H1 (cell line): ENCODE measurements around the gene EVPLL. TPM values are rescaled to one million over a fixed set of nuclear protein-coding genes. Genes with fewer than 3 reads are reported as not detected.

Source experiments
- CTCF ChIA-PET: fragments of 300-600 bp; sonication (Branson Sonifier 250); formaldehyde crosslinking; loops from one replicate; lab custom pipeline; 2021; ENCODE audit not compliant: partially characterized antibody; lab: Charles Lee
- POLR2A ChIA-PET: fragments of 300-600 bp; sonication (Branson Sonifier 250); formaldehyde crosslinking; loops from one replicate; lab custom pipeline; 2021; ENCODE audit warnings: inconsistent platforms; ENCODE audit not compliant: partially characterized antibody; lab: Charles Lee
- DNase-seq, 2 experiments: peaks; one replicate each; pipeline versions ENCODE4 v3.0.0 to v3.0.0-alpha.2; 2010 to 2022; ENCODE audit warnings: low spot score in 2 of 2, low read depth in 1 of 2, mixed read lengths in 1 of 2
- FAIRE-seq: peaks from 2 replicates; lab custom pipeline; 2011; peaks lifted over from hg19 to GRCh38; lab: Jason Lieb, UNC
- H2AFZ ChIP-seq: 2 replicates; pipeline ENCODE4 v1.8.1; 2012; ENCODE audit warnings: low read length, inconsistent platforms
- H2AK5ac ChIP-seq: 2 replicates; pipeline ENCODE4 v1.6.1; 2013; ENCODE audit warnings: low read depth, low read length
- H2BK120ac ChIP-seq: replicated peaks from 2 replicates; pipeline ENCODE3; 2013; ENCODE audit warnings: low read depth, low read length, inconsistent platforms
- H2BK12ac ChIP-seq: 2 replicates; pipeline ENCODE4 v1.6.1; 2013; ENCODE audit warnings: low read depth, low read length
- H2BK15ac ChIP-seq: 2 replicates; pipeline ENCODE4 v1.6.1; 2013; ENCODE audit warnings: low read length
- H2BK20ac ChIP-seq: 2 replicates; pipeline ENCODE4 v1.6.1; 2013; ENCODE audit warnings: low read length
- H2BK5ac ChIP-seq: 2 replicates; pipeline ENCODE4 v1.6.1; 2013; ENCODE audit warnings: low read depth, low read length
- H3K14ac ChIP-seq: 2 replicates; pipeline ENCODE4 v1.6.1; 2013; ENCODE audit warnings: inconsistent platforms; ENCODE audit not compliant: insufficient read length
- H3K18ac ChIP-seq: 2 replicates; pipeline ENCODE4 v1.6.1; 2013; ENCODE audit warnings: low read length; ENCODE audit errors: extremely low read depth
- H3K23ac ChIP-seq: 2 replicates; pipeline ENCODE4 v1.6.1; 2013; ENCODE audit warnings: inconsistent platforms; ENCODE audit not compliant: insufficient read length
- H3K23me2 ChIP-seq: 2 replicates; pipeline ENCODE4 v1.6.1; 2013; ENCODE audit warnings: low read depth, low read length
- H3K27ac ChIP-seq: 2 replicates; pipeline ENCODE4 v1.6.1; 2011; ENCODE audit warnings: low read depth, low read length, inconsistent platforms
- H3K27me3 ChIP-seq, 4 experiments: replicated peaks in 1 of 4; 1 replicate in 1 of 4; 2 replicates in 3 of 4; pipeline versions ENCODE4 v1.6.1 to v1.8.1; 2011 to 2013; ENCODE audit warnings: low read length in 3 of 4, mild to moderate bottlenecking in 3 of 4, inconsistent platforms in 2 of 4, mixed read lengths in 2 of 4, moderate library complexity in 1 of 4; ENCODE audit not compliant: control insufficient read depth in 3 of 4, insufficient read depth in 3 of 4; ENCODE audit errors: extremely low read depth in 1 of 4
- H3K36me3 ChIP-seq, 4 experiments: 2 replicates each; pipeline versions ENCODE4 v1.6.1 to v1.8.1; 2011 to 2013; ENCODE audit warnings: mild to moderate bottlenecking in 4 of 4, low read length in 3 of 4, moderate library complexity in 2 of 4, control low read depth in 1 of 4, inconsistent platforms in 1 of 4; ENCODE audit not compliant: insufficient read depth in 4 of 4, control insufficient read depth in 2 of 4
- H3K4ac ChIP-seq: replicated peaks from 2 replicates; pipeline ENCODE3; 2013; ENCODE audit warnings: low read length, low read depth, mixed read lengths, inconsistent platforms; ENCODE audit not compliant: insufficient read length
- H3K4me1 ChIP-seq, 4 experiments: replicated peaks in 1 of 4; 1 replicate in 1 of 4; 2 replicates in 3 of 4; pipeline versions ENCODE4 v1.6.1 to v1.8.1; 2011 to 2013; ENCODE audit warnings: low read length in 3 of 4, inconsistent platforms in 2 of 4, mixed read lengths in 1 of 4; ENCODE audit not compliant: insufficient read depth in 4 of 4, control insufficient read depth in 3 of 4
- H3K4me2 ChIP-seq, 2 experiments: 2 replicates each; pipeline versions ENCODE4 v1.6.1 to v1.8.1; 2011 to 2013; ENCODE audit warnings: low read depth in 2 of 2, low read length in 2 of 2, control low read depth in 1 of 2, inconsistent platforms in 1 of 2, mild to moderate bottlenecking in 1 of 2; ENCODE audit not compliant: insufficient read depth in 1 of 2
- H3K4me3 ChIP-seq, 4 experiments: fragments of 200-600, 300-600 bp in 1 of 4; sonication (generic), shearing (Covaris generic), sonication (Bioruptor Twin) in 1 of 4; 2 replicates each; pipeline versions ENCODE4 v1.5.1 to v1.8.1; 2011 to 2016; ENCODE audit warnings: low read length in 4 of 4, low read depth in 3 of 4, control low read depth in 2 of 4, inconsistent platforms in 2 of 4, mild to moderate bottlenecking in 2 of 4, mixed read lengths in 1 of 4, moderate library complexity in 1 of 4; ENCODE audit not compliant: insufficient read depth in 2 of 4; ENCODE audit errors: extremely low read depth in 1 of 4
- H3K56ac ChIP-seq: replicated peaks from 2 replicates; pipeline ENCODE3; 2013; ENCODE audit warnings: low read depth, mild to moderate bottlenecking, mixed read lengths, low read length, inconsistent platforms; ENCODE audit not compliant: insufficient read length
- H3K79me1 ChIP-seq: 2 replicates; pipeline ENCODE4 v1.6.1; 2013; ENCODE audit warnings: low read depth, low read length, control low read depth
- H3K79me2 ChIP-seq, 2 experiments: 2 replicates each; pipeline versions ENCODE4 v1.6.1 to v1.8.1; 2012 to 2013; ENCODE audit warnings: low read length in 2 of 2, mild to moderate bottlenecking in 2 of 2, inconsistent platforms in 1 of 2; ENCODE audit not compliant: insufficient read depth in 2 of 2, control insufficient read depth in 1 of 2
- H3K9ac ChIP-seq, 4 experiments: replicated peaks in 1 of 4; 1 replicate in 1 of 4; 2 replicates in 3 of 4; pipeline versions ENCODE4 v1.6.1 to v1.8.1; 2011 to 2013; ENCODE audit warnings: low read depth in 3 of 4, low read length in 3 of 4, control low read depth in 2 of 4, mild to moderate bottlenecking in 2 of 4, moderate library complexity in 2 of 4, inconsistent platforms in 1 of 4; ENCODE audit errors: extremely low read depth in 1 of 4
- H3K9me3 ChIP-seq, 2 experiments: 2 replicates each; pipeline versions ENCODE4 v1.6.1 to v1.8.1; 2012 to 2013; ENCODE audit warnings: mild to moderate bottlenecking in 2 of 2, moderate library complexity in 2 of 2, control low read depth in 1 of 2, inconsistent platforms in 1 of 2, low read depth in 1 of 2, low read length in 1 of 2, mixed read lengths in 1 of 2; ENCODE audit not compliant: insufficient read depth in 2 of 2
- H4K20me1 ChIP-seq, 2 experiments: replicated peaks in 1 of 2; 2 replicates each; pipeline versions ENCODE3 to v1.8.1; 2011 to 2013; ENCODE audit warnings: inconsistent platforms in 2 of 2, low read length in 2 of 2, mild to moderate bottlenecking in 1 of 2; ENCODE audit not compliant: insufficient read depth in 2 of 2, control insufficient read depth in 1 of 2
- H4K5ac ChIP-seq: 2 replicates; pipeline ENCODE4 v1.6.1; 2013; ENCODE audit warnings: low read length, low read depth, mixed read lengths, inconsistent platforms; ENCODE audit not compliant: insufficient read length
- H4K8ac ChIP-seq: 2 replicates; pipeline ENCODE4 v1.8.0; 2013; ENCODE audit warnings: mild to moderate bottlenecking, moderate library complexity, low read length, inconsistent platforms; ENCODE audit not compliant: insufficient read depth; ENCODE audit errors: extremely low read depth
- H4K91ac ChIP-seq: replicated peaks from 2 replicates; pipeline ENCODE3; 2013; ENCODE audit warnings: low read length, mixed read lengths, inconsistent platforms; ENCODE audit not compliant: insufficient read length
- CBX5 ChIP-seq: fragments of 300-800, 300-1000 bp; sonication (generic); IDR thresholded peaks from 2 replicates; pipeline ENCODE4 v1.7.1; 2016; ENCODE audit warnings: antibody characterized with exemption, low read length, low read depth
- CHD1 ChIP-seq: IDR thresholded peaks from 2 replicates; pipeline ENCODE4 v1.6.1; 2012; ENCODE audit warnings: low read depth, low read length, improper control_type of control experiment
- EGR1 ChIP-seq: IDR thresholded peaks from 2 replicates; pipeline ENCODE4 v1.6.1; 2011; ENCODE audit warnings: low read depth, low read length, borderline replicate concordance
- FOSL1 ChIP-seq: IDR thresholded peaks from 2 replicates; pipeline ENCODE4 v1.6.1; 2011; ENCODE audit warnings: mild to moderate bottlenecking, low read depth, low read length, moderate library complexity; ENCODE audit not compliant: insufficient read depth
- GABPA ChIP-seq: IDR thresholded peaks from 2 replicates; pipeline ENCODE4 v1.6.1; 2011; ENCODE audit warnings: mild to moderate bottlenecking, low read length, moderate library complexity, borderline replicate concordance; ENCODE audit not compliant: insufficient read depth
- KDM5A ChIP-seq: fragments of 200-600 bp; IDR thresholded peaks from 2 replicates; pipeline ENCODE4 v1.7.1; 2012; ENCODE audit warnings: mild to moderate bottlenecking, low read length, inconsistent platforms, mixed read lengths
- POLR2A ChIP-seq, 2 experiments: IDR thresholded peaks; 1 replicate in 1 of 2; 2 replicates in 1 of 2; pipeline ENCODE4 v1.6.1; 2011; ENCODE audit warnings: low read depth in 2 of 2, low read length in 2 of 2, mild to moderate bottlenecking in 2 of 2; ENCODE audit errors: control extremely low read depth in 1 of 2
- SP1 ChIP-seq: IDR thresholded peaks from 2 replicates; pipeline ENCODE4 v1.6.1; 2011; ENCODE audit warnings: low read depth, low read length
- whole genome bisulfite sequencing, 2 experiments: shearing (Covaris generic) in 1 of 2; methylation state at CpG; one replicate each; pipeline versions ENCODE4 v1.1.6 to v1.1.7; 2013 to 2015; ENCODE audit warnings: low lambda C conversion rate in 2 of 2, mixed read lengths in 2 of 2, inconsistent platforms in 1 of 2, low coverage in 1 of 2, missing lambda C conversion rate in 1 of 2; ENCODE audit not compliant: insufficient replicate concordance in 2 of 2, insufficient coverage in 1 of 2, insufficient read length in 1 of 2; ENCODE audit errors: extremely low coverage in 1 of 2, missing lambda C conversion rate in 1 of 2; 5-methylcytosine and 5-hydroxymethylcytosine counted together
- polyA plus RNA-seq, 7 experiments: library from polyadenylated mRNA; depleted of rRNA in 3 of 7; stranded (reverse) in 5 of 7; unstranded in 2 of 7; fragments of >200 nt in 5 of 7; fragments of 200-250 nt in 2 of 7; gene quantifications; 1 replicate in 5 of 7; 2 replicates in 1 of 7; 4 replicates in 1 of 7; pipeline versions ENCODE4 v1.2.1 to v1.2.3, GENCODE V29; 2011 to 2013; ENCODE audit warnings: missing spikeins in 2 of 7, mixed read lengths in 2 of 7
- total RNA-seq: library from RNA; stranded (reverse); fragmentation: NEBNext Ultra II Directional; extraction: Animal tissue kit (Norgen Biotek cat#: 25700); gene quantifications from 2 replicates; pipeline ENCODE4 v1.2.1, GENCODE V29; 2021

Gene EVPLL
- total and polyA plus RNA-seq, 2 of the 8 experiments (the other 6 are each of a cell fraction or from before 2014, with no cell fraction given) = 0.06 TPM; not detected in 1

- FAIRE-seq = no peak
- Histone ChIP-seq H2BK15ac (no peak overlapping the region), H2AFZ (no peak overlapping the region), H3K4ac (no peak overlapping the region), H3K4me2 (no peak overlapping the region), H3K9ac (no peak overlapping the region), H3K36me3 (peaks cover 2 to 14% (median 7%) of the 10 kb centered on the region in 4 experiments; a peak in 5 of 8 replicates), H3K4me3 (no peak overlapping the region), H3K27ac (no peak overlapping the region), H3K9me3 (no peaks in the 10 kb centered on the region), H2BK120ac (no peak overlapping the region), H3K79me1 (peaks cover 7% of the 10 kb centered on the region; the same call in 1 of the 2 replicates), H3K4me1 (peaks cover 0 to 2% (median 0%) of the 10 kb centered on the region in 4 experiments; a peak in 1 of 7 replicates), H4K5ac (no peak overlapping the region), H3K56ac (no peak overlapping the region), H4K91ac (no peak overlapping the region), H3K79me2 (peaks cover 4 to 39% of the 10 kb centered on the region in 2 experiments), H3K18ac (no peak overlapping the region), H2BK20ac (no peak overlapping the region), H3K14ac (no peak overlapping the region), H3K23ac (no peak overlapping the region), H2BK5ac (no peak overlapping the region), H2AK5ac (no peak overlapping the region), H2BK12ac (no peak overlapping the region), H4K8ac (no peak overlapping the region), H3K23me2 (peaks cover 6% of the 10 kb centered on the region), H4K20me1 (peaks cover 0 to 2% of the 10 kb centered on the region in 2 experiments), H3K27me3 (no peaks in the 10 kb centered on the region)
- TF ChIP-seq FOSL1 = no peak
- no peak for TF ChIP-seq EGR1
- no peak for TF ChIP-seq CHD1
- TF ChIP-seq CBX5 = no peak
- TF ChIP-seq KDM5A = no peak
- no peak for TF ChIP-seq GABPA
- no peak for TF ChIP-seq POLR2A (IDR thresholded peaks at IDR 0.05; ENCODE audit: control extremely low read depth in 1 of 2, low read depth in 2 of 2, low read length in 2 of 2)
- TF ChIP-seq SP1 = no peak
- 98% methylated on average over 8 of the region's 8 CpGs; no CpG with 5 or more reads in 1 of the 2 experiments for WGBS, 2 experiments
- CTCF ChIA-PET = interaction anchor here (1.2 kb wide), 1 partner anchor 39 kb away, joined by 3 read pairs; no protein-coding TSS in a partner anchor
- DNase-seq = no peak
- POLR2A ChIA-PET = interaction anchor here (3.0 kb wide), 1 partner anchor 100 kb away, joined by 13 read pairs; the partner anchor contains the start of gene MIEF2
Measured at GRCh38 chr17:18360518-18360917, 17.1 kb upstream of the EVPLL start.
